ENCODE data around the gene RPS26. TPM values are rescaled to one million over a fixed set of nuclear protein-coding genes. Genes with fewer than 3 reads are reported as not detected.
A peak's percentile ranks its signal among the peaks of the same experiment; 100 is the strongest.
"Not testable (repeated sequence)": the region's sequence is repeated elsewhere in the genome, so short reads cannot be mapped to it uniquely, and the experiment has no call there.

The RPS26 gene
- total RNA-seq, 1 donor from 2014 or later = 38.2 TPM

GRCh38 chr12:56029666-56030293 lies 11.9 kb upstream of the RPS26 start:
- Mint-ChIP-seq H3K27me3 (ENCODE audit: insufficient read depth) (no peaks in the 10 kb centered on the region), H3K36me3 (ENCODE audit: low read depth) (peaks cover 57% of the 10 kb centered on the region), H3K4me3 (no peak overlapping the region), H3K27ac (peak overlapping the region; percentile 25), H3K9me3 (no peaks in the 10 kb centered on the region), H3K4me1 (ENCODE audit: low read depth) (peaks cover 51% of the 10 kb centered on the region)
- intact Hi-C loops (cut with micrococcal nuclease) = loop anchor here (1.0 kb wide), 3 partner anchors 12 to 290 kb away; partner anchors contain the start of gene RPS26
- no peak for DNase-seq (ENCODE audit: low spot score)

GRCh38 chr12:56031987-56032386 lies 9.7 kb upstream of the RPS26 start:
- no peak for DNase-seq (ENCODE audit: low spot score)
- peak overlapping the region; percentile 76 for H3K27ac Mint-ChIP-seq
- H3K4me1 Mint-ChIP-seq (ENCODE audit: low read depth) = peaks cover 71% of the 10 kb centered on the region
- peaks cover 66% of the 10 kb centered on the region for H3K36me3 Mint-ChIP-seq (ENCODE audit: low read depth)
- H3K4me3 Mint-ChIP-seq = peak overlapping the region; percentile 48
- intact Hi-C loops (cut with micrococcal nuclease) = no loop called here
- H3K9me3 Mint-ChIP-seq = no peaks in the 10 kb centered on the region
- no peaks in the 10 kb centered on the region for H3K27me3 Mint-ChIP-seq (ENCODE audit: insufficient read depth)

- DNase-seq (ENCODE audit: low spot score) = peak; percentile 28
- H3K27ac Mint-ChIP-seq = peak overlapping the region; percentile 74
- intact Hi-C loops (cut with micrococcal nuclease) = no loop called here
- no peaks in the 10 kb centered on the region for H3K27me3 Mint-ChIP-seq (ENCODE audit: insufficient read depth)
- no peaks in the 10 kb centered on the region for H3K9me3 Mint-ChIP-seq
- peak overlapping the region; percentile 21 for H3K4me3 Mint-ChIP-seq
- peaks cover 64% of the 10 kb centered on the region for H3K4me1 Mint-ChIP-seq (ENCODE audit: low read depth)
- H3K36me3 Mint-ChIP-seq (ENCODE audit: low read depth) = peaks cover 63% of the 10 kb centered on the region
Measured at GRCh38 chr12:56034586-56035332, 7.0 kb upstream of the RPS26 start.

- no peaks in the 10 kb centered on the region for H3K9me3 Mint-ChIP-seq
- intact Hi-C loops (cut with micrococcal nuclease) = no loop called here
- H3K27ac Mint-ChIP-seq = peak overlapping the region; percentile 84
- DNase-seq (ENCODE audit: low spot score) = no peak
- H3K27me3 Mint-ChIP-seq (ENCODE audit: insufficient read depth) = no peaks in the 10 kb centered on the region
- no peak overlapping the region for H3K4me3 Mint-ChIP-seq
- peaks cover 56% of the 10 kb centered on the region for H3K36me3 Mint-ChIP-seq (ENCODE audit: low read depth)
- H3K4me1 Mint-ChIP-seq (ENCODE audit: low read depth) = peaks cover 67% of the 10 kb centered on the region
Measured at GRCh38 chr12:56037161-56037560, 4.6 kb upstream of the RPS26 start.

- H3K4me3 Mint-ChIP-seq = peak overlapping the region; percentile 44
- H3K27ac Mint-ChIP-seq = peak overlapping the region; percentile 49
- peaks cover 64% of the 10 kb centered on the region for H3K4me1 Mint-ChIP-seq (ENCODE audit: low read depth)
Measured at GRCh38 chr12:56038022-56038655, 3.6 kb upstream of the RPS26 start.

GRCh38 chr12:56040151-56040550 lies 1.6 kb upstream of the RPS26 start:
- Mint-ChIP-seq H3K4me3 (peak overlapping the region; percentile 97), H3K36me3 (ENCODE audit: low read depth) (peaks cover 61% of the 10 kb centered on the region), H3K27me3 (ENCODE audit: insufficient read depth) (no peaks in the 10 kb centered on the region), H3K9me3 (no peaks in the 10 kb centered on the region), H3K4me1 (ENCODE audit: low read depth) (peaks cover 66% of the 10 kb centered on the region), H3K27ac (peak overlapping the region; percentile 89)
- intact Hi-C loops (cut with micrococcal nuclease) = loop anchor here (2.0 to 10.0 kb wide), 3 partner anchors 119 to 182 kb away; partner anchors contain the start of genes MYL6, NABP2, RNF41 and SMARCC2
- no peak for DNase-seq (ENCODE audit: low spot score)

More at GRCh38 chr12:56038022-56038655, 3.6 kb upstream of the RPS26 start:
- Mint-ChIP-seq H3K27me3 (ENCODE audit: insufficient read depth) (no peaks in the 10 kb centered on the region), H3K36me3 (ENCODE audit: low read depth) (peaks cover 55% of the 10 kb centered on the region), H3K9me3 (no peaks in the 10 kb centered on the region)
- DNase-seq (ENCODE audit: low spot score) = no peak
- intact Hi-C loops (cut with micrococcal nuclease) = no loop called here

GRCh38 chr12:56040963-56041551 lies 661 bp upstream of the RPS26 start:
- DNase-seq (ENCODE audit: low spot score) = no peak
- Mint-ChIP-seq H3K4me3 (peak overlapping the region; percentile 97), H3K27ac (peak overlapping the region; percentile 89), H3K9me3 (no peaks in the 10 kb centered on the region), H3K4me1 (ENCODE audit: low read depth) (peaks cover 57% of the 10 kb centered on the region), H3K36me3 (ENCODE audit: low read depth) (peaks cover 56% of the 10 kb centered on the region), H3K27me3 (ENCODE audit: insufficient read depth) (no peaks in the 10 kb centered on the region)
- intact Hi-C loops (cut with micrococcal nuclease) = loop anchor here (1.0 to 10.0 kb wide), 14 partner anchors 12 to 303 kb away; partner anchors contain the start of genes DNAJC14, IKZF4, MYL6 and NABP2

- H3K9me3 Mint-ChIP-seq; H3K27me3 Mint-ChIP-seq (ENCODE audit: insufficient read depth); DNase-seq (ENCODE audit: low spot score): not testable (repeated sequence)
- intact Hi-C loops (cut with micrococcal nuclease) = loop anchor here (5.0 to 10.0 kb wide), 2 partner anchors 142 to 180 kb away; partner anchors contain the start of genes NABP2, RNF41 and SMARCC2
- peak overlapping the region; percentile 97 for H3K27ac Mint-ChIP-seq
- peaks cover 47% of the 10 kb centered on the region for H3K36me3 Mint-ChIP-seq (ENCODE audit: low read depth)
- H3K4me3 Mint-ChIP-seq = peak overlapping the region; percentile 97
- peaks cover 48% of the 10 kb centered on the region for H3K4me1 Mint-ChIP-seq (ENCODE audit: low read depth)
Measured at GRCh38 chr12:56042430-56042813, 704 bp downstream of the RPS26 start.

GRCh38 chr12:56042843-56043242 lies 1.1 kb downstream of the RPS26 start:
- H3K27ac Mint-ChIP-seq = peak overlapping the region; percentile 97
- intact Hi-C loops (cut with micrococcal nuclease) = loop anchor here (5.0 to 10.0 kb wide), 2 partner anchors 142 to 179 kb away; partner anchors contain the start of genes NABP2, RNF41 and SMARCC2
- no peaks in the 10 kb centered on the region for H3K9me3 Mint-ChIP-seq
- no peaks in the 10 kb centered on the region for H3K27me3 Mint-ChIP-seq (ENCODE audit: insufficient read depth)
- peaks cover 44% of the 10 kb centered on the region for H3K36me3 Mint-ChIP-seq (ENCODE audit: low read depth)
- H3K4me3 Mint-ChIP-seq = peak overlapping the region; percentile 97
- no peak for DNase-seq (ENCODE audit: low spot score)
- peaks cover 46% of the 10 kb centered on the region for H3K4me1 Mint-ChIP-seq (ENCODE audit: low read depth)

- peaks cover 31% of the 10 kb centered on the region for H3K36me3 Mint-ChIP-seq (ENCODE audit: low read depth)
- peak overlapping the region; percentile 76 for H3K27ac Mint-ChIP-seq
- DNase-seq (ENCODE audit: low spot score) = no peak
- intact Hi-C loops (cut with micrococcal nuclease) = loop anchor here (2.0 to 10.0 kb wide), 2 partner anchors 107 to 139 kb away; partner anchors contain the start of genes MYL6B and SMARCC2
- H3K4me3 Mint-ChIP-seq = no peak overlapping the region
- no peaks in the 10 kb centered on the region for H3K27me3 Mint-ChIP-seq (ENCODE audit: insufficient read depth)
- H3K9me3 Mint-ChIP-seq = no peaks in the 10 kb centered on the region
- peaks cover 24% of the 10 kb centered on the region for H3K4me1 Mint-ChIP-seq (ENCODE audit: low read depth)
Measured at GRCh38 chr12:56046027-56046780, 4.5 kb downstream of the RPS26 start.

- H3K27me3 Mint-ChIP-seq (ENCODE audit: insufficient read depth) = peaks cover 8% of the 10 kb centered on the region
- no peak overlapping the region for H3K4me3 Mint-ChIP-seq
- intact Hi-C loops (cut with micrococcal nuclease) = no loop called here
- no peaks in the 10 kb centered on the region for H3K36me3 Mint-ChIP-seq (ENCODE audit: low read depth)
- no peak for DNase-seq (ENCODE audit: low spot score)
- peaks cover 7% of the 10 kb centered on the region for H3K4me1 Mint-ChIP-seq (ENCODE audit: low read depth)
- H3K27ac Mint-ChIP-seq = no peak overlapping the region
- no peaks in the 10 kb centered on the region for H3K9me3 Mint-ChIP-seq
Measured at GRCh38 chr12:56053407-56053893, 11.7 kb downstream of the RPS26 start.

- DNase-seq (ENCODE audit: low spot score); intact Hi-C loops (cut with micrococcal nuclease); H3K9me3 Mint-ChIP-seq: not testable (repeated sequence)
Measured at GRCh38 chr12:56059964-56060363, 18.2 kb downstream of the RPS26 start.

More at GRCh38 chr12:56059964-56060363, 18.2 kb downstream of the RPS26 start:
- H3K4me1 Mint-ChIP-seq (ENCODE audit: low read depth); H3K36me3 Mint-ChIP-seq (ENCODE audit: low read depth); H3K4me3 Mint-ChIP-seq; H3K27ac Mint-ChIP-seq: not testable (repeated sequence)
- peaks cover 22% of the 10 kb centered on the region for H3K27me3 Mint-ChIP-seq (ENCODE audit: insufficient read depth)

Measured in activated T-helper 1 cell treated with anti-CD3 and anti-CD28 coated beads, Interleukin-12 subunit alpha, Interleukin-12 subunit beta, Interleukin-2, Interleukin-4 antibody, amounts not matched to agents 30 ng/mL and 10 ng/mL and 1 ng/mL, durations not matched to agents 14 hours and 24 hours and 36 hours (primary cell).